NCI-H226 (cell line): ENCODE results near the gene TIAM1.

Experiments
- DNase-seq: peaks from one replicate; pipeline ENCODE4 v3.0.0-alpha.2; 2015

The TIAM1 gene

GRCh38 chr21:31352836-31353235 is 8.8 kb upstream of the TIAM1 start:
- DNase-seq: no peak

GRCh38 chr21:31351960-31352359 is 7.9 kb upstream of the TIAM1 start:
- peak; percentile 40 for DNase-seq

- DNase-seq: peak; percentile 96
Measured at GRCh38 chr21:31351438-31351837, 7.4 kb upstream of the TIAM1 start.

GRCh38 chr21:31349208-31349607 is 5.1 kb upstream of the TIAM1 start:
- no peak for DNase-seq

GRCh38 chr21:31348188-31348587 is 4.1 kb upstream of the TIAM1 start:
- no peak for DNase-seq

GRCh38 chr21:31347435-31348032 is 3.5 kb upstream of the TIAM1 start:
- DNase-seq: peak; percentile 13

- peak; percentile 21 for DNase-seq
Measured at GRCh38 chr21:31346256-31346821, 2.3 kb upstream of the TIAM1 start.

GRCh38 chr21:31345136-31345535 is 1.1 kb upstream of the TIAM1 start:
- no peak for DNase-seq

- no peak for DNase-seq
Measured at GRCh38 chr21:31343030-31343510, 991 bp downstream of the TIAM1 start.

GRCh38 chr21:31342348-31342747 is 1.7 kb downstream of the TIAM1 start:
- DNase-seq: no peak

GRCh38 chr21:31340942-31341487 is 3.0 kb downstream of the TIAM1 start:
- no peak for DNase-seq

- no peak for DNase-seq
Measured at GRCh38 chr21:31340514-31340913, 3.5 kb downstream of the TIAM1 start.

- DNase-seq: no peak
Measured at GRCh38 chr21:31339721-31340120, 4.3 kb downstream of the TIAM1 start.

GRCh38 chr21:31338908-31339368 is 5.1 kb downstream of the TIAM1 start:
- DNase-seq: no peak

- DNase-seq: no peak
Measured at GRCh38 chr21:31337996-31338907, 5.8 kb downstream of the TIAM1 start.

- DNase-seq: no peak
Measured at GRCh38 chr21:31337086-31337485, 7.0 kb downstream of the TIAM1 start.

- DNase-seq: no peak
Measured at GRCh38 chr21:31336739-31337040, 7.4 kb downstream of the TIAM1 start.

GRCh38 chr21:31335957-31336738 is 7.9 kb downstream of the TIAM1 start:
- peak; percentile 79 for DNase-seq

- no peak for DNase-seq
Measured at GRCh38 chr21:31334648-31335121, 9.4 kb downstream of the TIAM1 start.

GRCh38 chr21:31332525-31332924 is 11.5 kb downstream of the TIAM1 start:
- DNase-seq: no peak

- DNase-seq: no peak
Measured at GRCh38 chr21:31331231-31331630, 12.8 kb downstream of the TIAM1 start.

GRCh38 chr21:31330144-31330483 is 13.9 kb downstream of the TIAM1 start:
- no peak for DNase-seq
